Keratinocyte (primary cell): ENCODE data around the gene GABRA4. TPM values are rescaled to one million over a fixed set of nuclear protein-coding genes. Genes with fewer than 3 reads are reported as not detected.

Experiments
- DNase-seq: peaks from one replicate; pipeline ENCODE4 v3.0.0-alpha.2; 2011; ENCODE audit warnings: low read depth, missing footprints, low spot score
- FAIRE-seq: peaks from 2 replicates; lab custom pipeline; 2011; peaks lifted over from hg19 to GRCh38; lab: Jason Lieb, UNC
- H2AFZ ChIP-seq: 2 replicates; pipeline ENCODE4 v1.6.0; 2012; ENCODE audit warnings: low read length, control low read depth, inconsistent platforms; ENCODE audit not compliant: control insufficient read depth
- H3K27ac ChIP-seq: 2 replicates; pipeline ENCODE4 v1.5.1; 2011; ENCODE audit warnings: low read length; ENCODE audit not compliant: control insufficient read depth, insufficient read depth
- H3K27me3 ChIP-seq: 3 replicates; pipeline ENCODE4 v1.6.0; 2011; ENCODE audit warnings: low read length; ENCODE audit not compliant: control insufficient read depth, insufficient read depth; ENCODE audit errors: extremely low read depth
- H3K36me3 ChIP-seq, 2 experiments: 2 replicates in 1 of 2; 3 replicates in 1 of 2; pipeline ENCODE4 v1.5.1; 2011; ENCODE audit warnings: low read length in 2 of 2, mild to moderate bottlenecking in 1 of 2; ENCODE audit not compliant: control insufficient read depth in 2 of 2, insufficient read depth in 2 of 2; ENCODE audit errors: extremely low read depth in 1 of 2
- H3K4me1 ChIP-seq: 3 replicates; pipeline ENCODE4 v1.5.1; 2011; ENCODE audit warnings: low read length; ENCODE audit not compliant: control insufficient read depth, insufficient read depth; ENCODE audit errors: extremely low read depth
- H3K4me2 ChIP-seq: 3 replicates; pipeline ENCODE4 v1.6.0; 2011; ENCODE audit warnings: low read depth, low read length; ENCODE audit not compliant: control insufficient read depth, insufficient read depth; ENCODE audit errors: extremely low read depth
- H3K4me3 ChIP-seq, 3 experiments: fragments of 200-600 bp in 1 of 3; sonication (generic) in 1 of 3; 2 replicates in 2 of 3; 3 replicates in 1 of 3; pipeline ENCODE4 v1.5.1; 2011 to 2016; ENCODE audit warnings: low read length in 3 of 3, mild to moderate bottlenecking in 3 of 3, control low read depth in 2 of 3, inconsistent platforms in 1 of 3, low read depth in 1 of 3, mixed read lengths in 1 of 3, mixed run types in 1 of 3, moderate library complexity in 1 of 3; ENCODE audit not compliant: control insufficient read depth in 2 of 3, insufficient read depth in 2 of 3; ENCODE audit errors: extremely low read depth in 1 of 3
- H3K79me2 ChIP-seq: 2 replicates; pipeline ENCODE4 v1.6.0; 2012; ENCODE audit warnings: low read length; ENCODE audit not compliant: control insufficient read depth, insufficient read depth
- H3K9ac ChIP-seq: 3 replicates; pipeline ENCODE4 v1.6.0; 2011; ENCODE audit warnings: low read length; ENCODE audit not compliant: control insufficient read depth, insufficient read depth; ENCODE audit errors: extremely low read depth
- H3K9me1 ChIP-seq: 3 replicates; pipeline ENCODE4 v1.6.0; 2011; ENCODE audit warnings: low read length; ENCODE audit not compliant: control insufficient read depth, insufficient read depth; ENCODE audit errors: extremely low read depth
- H3K9me3 ChIP-seq: 2 replicates; pipeline ENCODE4 v1.5.1; 2012; ENCODE audit warnings: low read depth, low read length; ENCODE audit not compliant: control insufficient read depth
- H4K20me1 ChIP-seq: 3 replicates; pipeline ENCODE4 v1.6.0; 2011; ENCODE audit warnings: low read length; ENCODE audit not compliant: control insufficient read depth, insufficient read depth; ENCODE audit errors: extremely low read depth
- EZH2 ChIP-seq: IDR thresholded peaks from one replicate; pipeline ENCODE4 v1.6.1; 2012; ENCODE audit warnings: inconsistent platforms, mild to moderate bottlenecking, low read length, moderate library complexity
- dilution Hi-C: fragments of 300-500 bp; cut with MboI; formaldehyde crosslinking; loops from one replicate; pipeline ENCODE4 v1.7.0; 2020; ENCODE audit warnings: low sequenced_read_pairs; ENCODE audit not compliant: extremely low pct_ligation_motif_present
- polyA plus RNA-seq, 5 experiments: library from polyadenylated mRNA; depleted of rRNA in 3 of 5; stranded (reverse) in 3 of 5; stranded (forward) in 1 of 5; unstranded in 1 of 5; fragments of >200 nt; gene quantifications; 1 replicate in 1 of 5; 2 replicates in 3 of 5; 3 replicates in 1 of 5; pipeline versions ENCODE4 v1.2.1 to v1.2.3, GENCODE V29; 2011 to 2012; ENCODE audit warnings: missing spikeins in 2 of 5, low read depth in 1 of 5, low replicate concordance in 1 of 5
- TF ChIP-seq, protein P1 (sequence below), 3 experiments: IDR thresholded peaks in 1 of 3; conservative IDR thresholded peaks in 1 of 3; optimal IDR thresholded peaks in 1 of 3; 2 replicates in 2 of 3; 3 replicates in 1 of 3; pipeline versions ENCODE3 to v1.5.1; 2011; ENCODE audit warnings: low read length in 3 of 3, mild to moderate bottlenecking in 3 of 3, moderate library complexity in 2 of 3, control low read depth in 1 of 3, inconsistent platforms in 1 of 3; ENCODE audit not compliant: insufficient read depth in 2 of 3; ENCODE audit errors: extremely low read depth in 1 of 3

GABRA4 gene
- polyA plus RNA-seq, 1 donor (not counting 4 experiments of a cell fraction or from before 2014, with no cell fraction given), result not detected

DNA sequence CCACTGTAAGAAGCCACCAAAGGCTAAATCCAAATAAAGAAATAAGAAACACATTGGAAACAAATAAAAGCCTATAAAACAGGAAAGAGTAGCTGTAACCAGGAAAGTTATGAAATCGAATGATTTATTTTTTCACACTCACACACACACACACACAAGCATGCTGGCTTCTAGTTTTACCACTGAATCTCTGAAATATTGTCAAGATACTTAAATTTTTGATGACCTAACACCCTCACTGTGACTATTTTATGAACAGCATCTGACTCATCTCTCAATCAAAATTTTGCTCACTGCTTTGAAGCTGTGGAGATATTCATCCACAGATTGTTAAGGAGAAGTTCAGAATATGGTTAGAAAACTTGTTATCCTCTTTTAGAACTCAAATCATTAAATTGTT, 24.1 kb upstream of the GABRA4 start:
- dilution Hi-C loops, result no loop called here
- no peak overlapping the region for H2AFZ ChIP-seq
- FAIRE-seq, result no peak
- H3K9me1 ChIP-seq, result no peaks in the 10 kb centered on the region
- no peaks in the 10 kb centered on the region for H3K9me3 ChIP-seq
- H3K4me3 ChIP-seq, result no peak overlapping the region
- H3K27me3 ChIP-seq, result no peaks in the 10 kb centered on the region
- H3K27ac ChIP-seq, result no peak overlapping the region
- no peaks in the 10 kb centered on the region for H4K20me1 ChIP-seq
- no peaks in the 10 kb centered on the region for H3K4me1 ChIP-seq
- H3K4me2 ChIP-seq, result no peak overlapping the region
- TF ChIP-seq, protein P1, sequence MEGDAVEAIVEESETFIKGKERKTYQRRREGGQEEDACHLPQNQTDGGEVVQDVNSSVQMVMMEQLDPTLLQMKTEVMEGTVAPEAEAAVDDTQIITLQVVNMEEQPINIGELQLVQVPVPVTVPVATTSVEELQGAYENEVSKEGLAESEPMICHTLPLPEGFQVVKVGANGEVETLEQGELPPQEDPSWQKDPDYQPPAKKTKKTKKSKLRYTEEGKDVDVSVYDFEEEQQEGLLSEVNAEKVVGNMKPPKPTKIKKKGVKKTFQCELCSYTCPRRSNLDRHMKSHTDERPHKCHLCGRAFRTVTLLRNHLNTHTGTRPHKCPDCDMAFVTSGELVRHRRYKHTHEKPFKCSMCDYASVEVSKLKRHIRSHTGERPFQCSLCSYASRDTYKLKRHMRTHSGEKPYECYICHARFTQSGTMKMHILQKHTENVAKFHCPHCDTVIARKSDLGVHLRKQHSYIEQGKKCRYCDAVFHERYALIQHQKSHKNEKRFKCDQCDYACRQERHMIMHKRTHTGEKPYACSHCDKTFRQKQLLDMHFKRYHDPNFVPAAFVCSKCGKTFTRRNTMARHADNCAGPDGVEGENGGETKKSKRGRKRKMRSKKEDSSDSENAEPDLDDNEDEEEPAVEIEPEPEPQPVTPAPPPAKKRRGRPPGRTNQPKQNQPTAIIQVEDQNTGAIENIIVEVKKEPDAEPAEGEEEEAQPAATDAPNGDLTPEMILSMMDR (optimal IDR thresholded peaks at IDR 0.05 in 1 of 3, IDR thresholded peaks at IDR 0.05 in 1 of 3, conservative IDR thresholded peaks at IDR 0.05 in 1 of 3; ENCODE audit: extremely low read depth in 1 of 3, insufficient read depth in 2 of 3, low read length in 3 of 3), result no peak
- TF ChIP-seq EZH2, result no peak
- no peak overlapping the region for H3K9ac ChIP-seq
- H3K36me3 ChIP-seq, result no peaks in the 10 kb centered on the region
- H3K79me2 ChIP-seq, result no peaks in the 10 kb centered on the region
- DNase-seq, result no peak

- H3K9me1 ChIP-seq, result no peaks in the 10 kb centered on the region
- H4K20me1 ChIP-seq, result no peaks in the 10 kb centered on the region
- H3K4me2 ChIP-seq, result no peak overlapping the region
- no peaks in the 10 kb centered on the region for H3K27me3 ChIP-seq
- TF ChIP-seq, protein P1 (optimal IDR thresholded peaks at IDR 0.05 in 1 of 3, IDR thresholded peaks at IDR 0.05 in 1 of 3, conservative IDR thresholded peaks at IDR 0.05 in 1 of 3; ENCODE audit: extremely low read depth in 1 of 3, insufficient read depth in 2 of 3, low read length in 3 of 3), result no peak
- no peak for TF ChIP-seq EZH2
- H3K79me2 ChIP-seq, result no peaks in the 10 kb centered on the region
- no peak overlapping the region for H3K4me3 ChIP-seq
- no peak overlapping the region for H3K9ac ChIP-seq
- no peak overlapping the region for H3K27ac ChIP-seq
- FAIRE-seq (no peak), DNase-seq (no peak)
- H3K4me1 ChIP-seq, result no peaks in the 10 kb centered on the region
- no peaks in the 10 kb centered on the region for H3K9me3 ChIP-seq
- dilution Hi-C loops, result no loop called here
- no peak overlapping the region for H2AFZ ChIP-seq
- no peaks in the 10 kb centered on the region for H3K36me3 ChIP-seq
These were observed 23.7 kb upstream of the GABRA4 start for GRCh38 chr4:47017081-47017480.
